Adrenal gland (tissue), 5 donors: ENCODE data around the gene RAB4A.

Source experiments
- CTCF ChIP-seq, 6 experiments: fragments of 450-650 bp in 4 of 6; fragments of 200-600 bp in 2 of 6; sonication (generic) in 1 of 6; IDR thresholded peaks; 1 replicate in 5 of 6; 2 replicates in 1 of 6; pipeline versions ENCODE4 v1.5.1 to v1.8.0; 2016 to 2021; ENCODE audit warnings: antibody characterized with exemption in 6 of 6, mild to moderate bottlenecking in 2 of 6, moderate library complexity in 1 of 6
- POLR2A ChIP-seq, 2 donors: fragments of 450-650 bp; IDR thresholded peaks; one replicate each; pipeline ENCODE4 v1.6.1; 2017; ENCODE audit warnings: antibody characterized with exemption in 2 of 2, mild to moderate bottlenecking in 2 of 2, moderate library complexity in 1 of 2
- donor health status: DM: no; HTN: no; CAD: no.

GRCh38 chr1:229229721-229230139 lies 41.2 kb upstream of the RAB4A start:
- TF ChIP-seq CTCF (IDR thresholded peaks at IDR 0.05) (no peak), POLR2A (IDR thresholded peaks at IDR 0.05) (peak in 1 of 2 donors; percentile 50)
